A549 treated with Mapracorat at 1 μM for 4 hours (cell line): ENCODE results near the gene F2R. TPM values are rescaled to one million over a fixed set of nuclear protein-coding genes. Genes with fewer than 3 reads are reported as not detected.

Source experiments
- total RNA-seq: library from RNA; stranded (reverse); fragments of 200-300 nt; extraction: Qiagen RNA extraction; gene quantifications from 5 replicates; pipeline ENCODE4 v1.2.3, GENCODE V29; 2022

Gene F2R
- 38.2 to 57.1 TPM (median 52.3 TPM) in 5 replicates for total RNA-seq

DNA sequence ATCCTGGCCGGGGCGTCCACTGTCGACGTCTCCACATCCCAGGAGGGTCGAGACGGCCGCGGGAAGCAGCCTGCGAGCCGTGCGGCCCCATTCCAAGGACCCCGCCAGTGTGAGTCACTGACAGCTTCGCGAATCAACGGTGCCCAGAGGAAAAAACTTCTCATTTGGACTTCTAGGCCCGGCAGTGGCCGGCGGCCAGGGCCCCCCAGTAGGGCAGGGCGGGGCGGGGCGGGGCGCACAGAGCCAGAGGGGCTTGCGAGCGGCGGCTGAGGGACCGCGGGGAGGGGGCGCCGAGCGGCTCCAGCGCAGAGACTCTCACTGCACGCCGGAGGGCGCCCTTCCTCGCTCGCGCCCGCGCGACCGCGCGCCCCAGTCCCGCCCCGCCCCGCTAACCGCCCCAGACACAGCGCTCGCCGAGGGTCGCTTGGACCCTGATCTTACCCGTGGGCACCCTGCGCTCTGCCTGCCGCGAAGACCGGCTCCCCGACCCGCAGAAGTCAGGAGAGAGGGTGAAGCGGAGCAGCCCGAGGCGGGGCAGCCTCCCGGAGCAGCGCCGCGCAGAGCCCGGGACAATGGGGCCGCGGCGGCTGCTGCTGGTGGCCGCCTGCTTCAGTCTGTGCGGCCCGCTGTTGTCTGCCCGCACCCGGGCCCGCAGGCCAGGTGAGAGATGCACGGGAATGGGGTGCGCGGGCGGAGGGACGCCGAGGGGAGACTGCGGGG is at the start of gene F2R:
Gene F2R (plus strand): TSS at position 391 of the 720 bp plus-strand sequence. CDS start 182 bp downstream, at position 573.

Other genes starting within 250 kb of the F2R start
- 2.8 to 4.1 TPM (median 3.1 TPM) in 5 replicates for gene F2RL2, start 92.7 kb upstream of the F2R start, total RNA-seq
- 237 to 269 TPM (median 265 TPM) in 5 replicates for gene F2RL1, start 102.9 kb downstream of the F2R start, total RNA-seq
- not detected in 5 replicates for gene S100Z, start 133.9 kb downstream of the F2R start, total RNA-seq
- gene CRHBP, start 236.9 kb downstream of the F2R start, total RNA-seq: 0.13 TPM in 1 of 5 replicates, not detected in the others